ENCODE data around the gene IGF2BP1. TPM values are rescaled to one million over a fixed set of nuclear protein-coding genes. Genes with fewer than 3 reads are reported as not detected.
A peak's percentile ranks its signal among the peaks of the same experiment; 100 is the strongest.

IGF2BP1 gene
- polyA plus RNA-seq, 1 donor from 2014 or later = 13.0 TPM

DNA sequence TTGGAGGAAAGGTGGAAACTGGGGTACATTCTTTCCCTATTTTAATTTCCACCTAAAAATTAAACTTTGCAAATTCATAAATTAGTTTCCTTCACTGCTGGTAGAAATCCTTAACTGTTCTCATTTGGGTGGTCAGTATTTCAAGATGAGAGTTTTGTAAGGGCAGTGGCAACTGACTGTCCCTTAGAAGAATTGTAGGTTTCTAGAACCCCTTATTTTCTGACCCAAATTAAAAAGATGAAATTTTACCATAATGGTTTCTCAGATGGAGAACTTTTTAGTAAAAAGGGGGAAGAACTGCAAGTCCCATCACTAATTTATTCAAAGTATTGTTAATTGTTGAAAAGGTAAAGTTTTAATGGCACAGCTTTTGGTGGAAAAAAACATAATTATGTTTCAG is 5.6 kb downstream of the IGF2BP1 start:
- Histone ChIP-seq H3K27me3 (ENCODE audit: insufficient read depth, low read depth, low read length) (no peaks in the 10 kb centered on the region), H3K4me3 (ENCODE audit: low read length) (no peak overlapping the region), H3K9me2 (ENCODE audit: insufficient read depth, low read length) (no peaks in the 10 kb centered on the region), H4K20me1 (ENCODE audit: insufficient read depth) (peaks cover 6% of the 10 kb centered on the region), H3K9me3 (ENCODE audit: low read length) (no peaks in the 10 kb centered on the region), H3K27ac (ENCODE audit: low read length) (no peak overlapping the region), H2AFZ (ENCODE audit: low read depth, low read length) (no peak overlapping the region), H3K9ac (ENCODE audit: low read length) (no peak overlapping the region), H3K4me2 (ENCODE audit: low read length) (no peak overlapping the region), H3K79me2 (replicated peaks; ENCODE audit: insufficient read depth, low read length) (peaks cover 99% of the 10 kb centered on the region), H3F3A (ENCODE audit: insufficient read depth, low read length, poor library complexity, severe bottlenecking) (no peaks in the 10 kb centered on the region), H3K36me3 (ENCODE audit: insufficient read depth, low read length) (no peaks in the 10 kb centered on the region)
- TF ChIP-seq, protein P1, sequence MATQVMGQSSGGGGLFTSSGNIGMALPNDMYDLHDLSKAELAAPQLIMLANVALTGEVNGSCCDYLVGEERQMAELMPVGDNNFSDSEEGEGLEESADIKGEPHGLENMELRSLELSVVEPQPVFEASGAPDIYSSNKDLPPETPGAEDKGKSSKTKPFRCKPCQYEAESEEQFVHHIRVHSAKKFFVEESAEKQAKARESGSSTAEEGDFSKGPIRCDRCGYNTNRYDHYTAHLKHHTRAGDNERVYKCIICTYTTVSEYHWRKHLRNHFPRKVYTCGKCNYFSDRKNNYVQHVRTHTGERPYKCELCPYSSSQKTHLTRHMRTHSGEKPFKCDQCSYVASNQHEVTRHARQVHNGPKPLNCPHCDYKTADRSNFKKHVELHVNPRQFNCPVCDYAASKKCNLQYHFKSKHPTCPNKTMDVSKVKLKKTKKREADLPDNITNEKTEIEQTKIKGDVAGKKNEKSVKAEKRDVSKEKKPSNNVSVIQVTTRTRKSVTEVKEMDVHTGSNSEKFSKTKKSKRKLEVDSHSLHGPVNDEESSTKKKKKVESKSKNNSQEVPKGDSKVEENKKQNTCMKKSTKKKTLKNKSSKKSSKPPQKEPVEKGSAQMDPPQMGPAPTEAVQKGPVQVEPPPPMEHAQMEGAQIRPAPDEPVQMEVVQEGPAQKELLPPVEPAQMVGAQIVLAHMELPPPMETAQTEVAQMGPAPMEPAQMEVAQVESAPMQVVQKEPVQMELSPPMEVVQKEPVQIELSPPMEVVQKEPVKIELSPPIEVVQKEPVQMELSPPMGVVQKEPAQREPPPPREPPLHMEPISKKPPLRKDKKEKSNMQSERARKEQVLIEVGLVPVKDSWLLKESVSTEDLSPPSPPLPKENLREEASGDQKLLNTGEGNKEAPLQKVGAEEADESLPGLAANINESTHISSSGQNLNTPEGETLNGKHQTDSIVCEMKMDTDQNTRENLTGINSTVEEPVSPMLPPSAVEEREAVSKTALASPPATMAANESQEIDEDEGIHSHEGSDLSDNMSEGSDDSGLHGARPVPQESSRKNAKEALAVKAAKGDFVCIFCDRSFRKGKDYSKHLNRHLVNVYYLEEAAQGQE (IDR thresholded peaks at IDR 0.05; ENCODE audit: borderline replicate concordance) = no peak
- TF ChIP-seq, protein P2, sequence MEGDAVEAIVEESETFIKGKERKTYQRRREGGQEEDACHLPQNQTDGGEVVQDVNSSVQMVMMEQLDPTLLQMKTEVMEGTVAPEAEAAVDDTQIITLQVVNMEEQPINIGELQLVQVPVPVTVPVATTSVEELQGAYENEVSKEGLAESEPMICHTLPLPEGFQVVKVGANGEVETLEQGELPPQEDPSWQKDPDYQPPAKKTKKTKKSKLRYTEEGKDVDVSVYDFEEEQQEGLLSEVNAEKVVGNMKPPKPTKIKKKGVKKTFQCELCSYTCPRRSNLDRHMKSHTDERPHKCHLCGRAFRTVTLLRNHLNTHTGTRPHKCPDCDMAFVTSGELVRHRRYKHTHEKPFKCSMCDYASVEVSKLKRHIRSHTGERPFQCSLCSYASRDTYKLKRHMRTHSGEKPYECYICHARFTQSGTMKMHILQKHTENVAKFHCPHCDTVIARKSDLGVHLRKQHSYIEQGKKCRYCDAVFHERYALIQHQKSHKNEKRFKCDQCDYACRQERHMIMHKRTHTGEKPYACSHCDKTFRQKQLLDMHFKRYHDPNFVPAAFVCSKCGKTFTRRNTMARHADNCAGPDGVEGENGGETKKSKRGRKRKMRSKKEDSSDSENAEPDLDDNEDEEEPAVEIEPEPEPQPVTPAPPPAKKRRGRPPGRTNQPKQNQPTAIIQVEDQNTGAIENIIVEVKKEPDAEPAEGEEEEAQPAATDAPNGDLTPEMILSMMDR (IDR thresholded peaks at IDR 0.05; ENCODE audit: poor library complexity, severe bottlenecking) = no peak
- no peak for TF ChIP-seq TAF1 (IDR thresholded peaks at IDR 0.05; ENCODE audit: low read depth)
- TF ChIP-seq POLR2AphosphoS5 (IDR thresholded peaks at IDR 0.05) = no peak
- no peak for TF ChIP-seq SMC3 (conservative IDR thresholded peaks at IDR 0.05; ENCODE audit: poor library complexity)

DNA sequence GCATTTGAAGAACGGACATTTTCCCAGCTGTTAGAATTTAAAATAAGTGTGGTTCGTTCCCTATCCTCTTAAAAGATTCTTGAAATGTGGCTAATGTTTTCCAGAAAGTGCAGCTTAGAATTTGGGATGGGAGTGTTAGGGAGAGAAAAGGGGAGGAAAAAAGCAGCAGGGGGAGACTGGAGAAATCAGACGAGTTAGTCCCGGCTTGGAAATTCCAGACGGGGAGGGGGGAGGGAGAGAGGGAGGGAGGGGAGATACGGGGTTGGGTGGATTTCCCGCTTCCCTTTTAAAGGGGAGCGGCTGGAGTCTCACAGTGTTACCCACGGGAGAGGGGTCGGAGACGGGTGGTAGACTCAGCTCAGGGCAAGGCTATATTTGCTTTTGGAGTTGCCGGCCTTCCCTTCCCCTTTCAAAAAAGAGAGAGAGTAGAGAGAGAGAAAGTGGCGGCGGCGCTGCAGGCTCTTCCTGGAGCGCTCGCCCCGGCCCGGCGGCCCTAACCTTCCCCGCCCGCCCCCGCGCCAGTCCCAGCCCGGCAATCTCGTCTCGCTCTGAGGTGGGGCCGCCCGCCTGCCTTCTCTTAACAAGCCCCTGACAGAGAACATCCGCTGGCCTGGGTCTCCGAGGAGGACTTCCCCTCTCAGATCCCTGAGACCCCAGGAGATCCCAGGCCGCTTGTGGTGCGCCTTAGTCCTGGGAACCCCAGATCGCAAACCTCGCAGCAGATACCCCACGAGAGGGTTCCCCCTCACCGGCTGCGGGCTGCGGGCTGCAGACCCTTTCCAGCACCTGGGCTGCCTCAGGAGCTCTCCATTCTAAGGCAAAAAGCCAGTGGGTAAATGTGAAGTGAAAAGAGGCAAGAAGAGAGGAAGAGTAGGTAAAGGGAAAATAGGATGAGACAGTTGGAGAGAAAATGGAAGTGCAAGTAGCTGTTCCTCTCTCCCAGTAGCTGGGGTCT is 6.6 kb downstream of the IGF2BP1 start:
- no peaks in the 10 kb centered on the region for H3K27me3 ChIP-seq (ENCODE audit: insufficient read depth, low read depth, low read length)
- H3K36me3 ChIP-seq (ENCODE audit: insufficient read depth, low read length) = no peaks in the 10 kb centered on the region
- H3F3A ChIP-seq (ENCODE audit: insufficient read depth, low read length, poor library complexity, severe bottlenecking) = no peaks in the 10 kb centered on the region
- H3K9me2 ChIP-seq (ENCODE audit: insufficient read depth, low read length) = no peaks in the 10 kb centered on the region
- H3K9me3 ChIP-seq (ENCODE audit: low read length) = no peaks in the 10 kb centered on the region
- TF ChIP-seq EZH2 (IDR thresholded peaks at IDR 0.05; ENCODE audit: borderline replicate concordance, insufficient read depth, low read length, poor library complexity, severe bottlenecking) (no peak), EP300 (conservative IDR thresholded peaks at IDR 0.05; ENCODE audit: poor library complexity, severe bottlenecking) (no peak), TAF1 (IDR thresholded peaks at IDR 0.05; ENCODE audit: low read depth) (no peak)
- TF ChIP-seq, protein P1 (IDR thresholded peaks at IDR 0.05; ENCODE audit: borderline replicate concordance) = no peak
- H3K4me3 ChIP-seq (ENCODE audit: low read length) = peak overlapping the region; percentile 63
- peak overlapping the region; percentile 42 for H3K9ac ChIP-seq (ENCODE audit: low read length)
- H3K27ac ChIP-seq (ENCODE audit: low read length) = no peak overlapping the region
- no peak overlapping the region for H2AFZ ChIP-seq (ENCODE audit: low read depth, low read length)
- H3K4me2 ChIP-seq (ENCODE audit: low read length) = peak overlapping the region; percentile 42
- H3K79me2 ChIP-seq (replicated peaks; ENCODE audit: insufficient read depth, low read length) = peaks cover 97% of the 10 kb centered on the region
- H4K20me1 ChIP-seq (ENCODE audit: insufficient read depth) = peaks cover 6% of the 10 kb centered on the region

Data from neural cell (in vitro differentiated cells).